ENCODE measurements around the gene UNC93B1. TPM values are rescaled to one million over a fixed set of nuclear protein-coding genes. Genes with fewer than 3 reads are reported as not detected.
A peak's percentile ranks its signal among the peaks of the same experiment; 100 is the strongest.

UNC93B1 gene
- polyA plus RNA-seq, 10 donors = 4.0 to 8.6 (median 5.4) TPM

DNA sequence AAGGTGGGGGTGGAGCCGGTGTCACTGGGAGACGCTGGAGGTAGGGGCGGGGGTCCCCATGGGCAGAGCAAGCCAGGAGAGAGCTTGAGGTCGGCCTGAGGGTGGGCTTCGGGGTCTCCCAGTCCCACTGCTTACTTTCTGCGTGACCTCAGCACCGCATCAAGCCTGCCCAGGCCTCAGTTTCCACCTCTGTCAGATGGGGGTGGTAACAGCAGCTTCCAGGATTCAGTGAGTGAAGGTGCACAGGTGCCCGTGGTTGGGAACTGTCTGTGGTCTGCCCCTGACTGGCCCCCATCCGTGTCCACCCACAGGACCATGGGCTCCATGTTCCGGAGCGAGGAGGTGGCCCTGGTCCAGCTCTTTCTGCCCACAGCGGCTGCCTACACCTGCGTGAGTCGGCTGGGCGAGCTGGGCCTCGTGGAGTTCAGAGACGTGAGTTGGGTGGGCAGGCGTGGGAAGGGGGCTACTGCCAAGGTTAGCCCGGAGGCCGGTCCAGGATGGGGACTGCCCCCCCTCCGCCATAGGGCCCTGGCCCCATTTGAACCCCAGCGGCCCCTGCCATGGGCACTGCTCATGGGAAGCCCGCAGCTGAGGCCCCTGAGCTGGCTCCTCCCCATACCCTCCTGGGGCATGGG lies 37.2 kb upstream of the UNC93B1 start:
- no peak for DNase-seq

DNA sequence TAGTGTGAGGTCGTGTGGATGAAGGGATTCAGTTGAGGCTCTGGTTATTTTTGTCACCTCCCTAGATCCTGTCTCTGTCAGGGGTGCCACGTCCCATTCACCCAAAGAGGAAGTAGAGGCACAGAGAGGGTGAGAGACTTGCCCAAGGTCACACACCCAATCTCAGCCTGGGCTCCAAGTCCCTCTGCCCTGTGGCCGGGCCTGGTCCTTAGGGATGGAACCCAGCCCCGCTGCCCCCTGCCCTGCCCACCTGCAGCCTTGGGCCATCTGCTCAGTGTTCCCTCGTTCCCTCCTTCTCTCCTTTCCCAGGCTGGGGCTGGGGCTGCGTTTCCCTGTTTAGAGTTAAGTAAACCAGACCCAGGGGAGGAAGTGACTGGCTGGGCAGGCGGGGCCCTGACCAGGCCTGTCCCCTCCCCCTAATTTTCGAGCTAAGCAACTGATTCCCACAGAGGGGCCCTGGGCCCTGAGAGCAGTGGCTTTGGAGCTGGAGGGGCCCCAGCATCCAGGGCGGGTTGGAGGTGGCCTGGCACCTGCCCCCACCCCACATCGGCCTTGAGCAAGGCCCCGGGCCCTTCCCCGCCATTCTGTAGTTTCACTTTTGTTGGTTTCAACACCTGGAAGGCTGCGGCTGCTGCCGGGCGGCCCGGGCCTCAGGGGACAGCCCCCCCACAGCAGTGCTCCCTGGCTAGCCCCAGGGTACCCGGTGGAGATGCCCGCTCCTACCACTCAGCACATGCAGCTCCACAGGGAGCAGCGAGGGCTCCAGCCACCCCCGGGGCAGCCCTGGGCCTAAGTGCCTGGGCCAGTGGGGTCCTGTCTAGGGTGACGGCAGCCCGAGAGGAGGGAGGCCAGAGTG lies 36.4 kb upstream of the UNC93B1 start:
- peak; percentile 54 to 90 (median 72) for DNase-seq

GRCh38 chr11:68039526-68040086 lies 35.7 kb upstream of the UNC93B1 start:
- peak in 1 of 3 donors; percentile 46 for DNase-seq

DNA sequence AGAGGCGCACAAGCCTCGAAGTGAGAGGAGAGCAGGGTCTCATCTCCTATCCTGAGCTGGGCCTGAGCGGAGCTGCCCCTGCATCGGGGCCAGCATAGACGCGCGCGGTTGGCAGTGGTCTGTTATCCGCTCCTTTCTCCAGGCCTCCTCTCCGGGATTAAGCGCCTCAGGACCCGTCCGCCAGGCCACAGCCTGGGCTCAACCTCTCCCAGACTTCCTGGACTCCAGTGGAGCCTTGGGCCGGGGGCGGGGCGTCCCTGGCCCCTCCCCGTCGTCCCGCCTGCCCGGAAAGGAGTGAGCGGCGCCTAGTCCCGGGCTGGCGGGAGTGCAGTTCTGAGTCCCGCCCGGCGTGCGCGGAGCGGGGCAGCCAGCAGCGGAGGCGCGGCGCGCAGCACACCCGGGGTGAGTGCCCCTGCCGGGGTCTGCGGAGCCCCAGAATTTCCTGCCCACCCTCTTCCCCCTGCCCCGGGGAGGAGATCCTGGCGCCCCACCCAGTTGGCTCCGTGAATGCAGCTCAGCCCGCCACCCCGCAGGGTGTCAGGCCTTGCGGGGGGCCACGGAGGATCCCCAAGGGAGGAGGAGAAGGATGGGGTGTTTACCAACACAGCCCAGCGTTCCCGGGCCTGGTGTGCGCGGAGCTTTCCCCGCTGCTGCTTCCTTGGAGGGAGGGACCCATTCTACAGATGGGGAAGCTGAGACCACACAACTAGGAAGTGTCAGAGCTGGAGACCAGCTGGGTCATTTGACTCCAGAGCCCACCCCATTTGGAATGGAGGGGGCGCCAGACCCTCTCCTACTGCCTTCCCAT lies 35.0 kb upstream of the UNC93B1 start, which contains the start of gene TCIRG1:
TSS of gene TCIRG1 (plus strand) at position 308 of the 808 bp plus-strand sequence. CDS start 2,247 bp downstream, outside the sequence.
- DNase-seq = peak; percentile 76 to 95 (median 90)

- DNase-seq = no peak
Measured at GRCh38 chr11:68038226-68038717, 34.4 kb upstream of the UNC93B1 start.

DNA sequence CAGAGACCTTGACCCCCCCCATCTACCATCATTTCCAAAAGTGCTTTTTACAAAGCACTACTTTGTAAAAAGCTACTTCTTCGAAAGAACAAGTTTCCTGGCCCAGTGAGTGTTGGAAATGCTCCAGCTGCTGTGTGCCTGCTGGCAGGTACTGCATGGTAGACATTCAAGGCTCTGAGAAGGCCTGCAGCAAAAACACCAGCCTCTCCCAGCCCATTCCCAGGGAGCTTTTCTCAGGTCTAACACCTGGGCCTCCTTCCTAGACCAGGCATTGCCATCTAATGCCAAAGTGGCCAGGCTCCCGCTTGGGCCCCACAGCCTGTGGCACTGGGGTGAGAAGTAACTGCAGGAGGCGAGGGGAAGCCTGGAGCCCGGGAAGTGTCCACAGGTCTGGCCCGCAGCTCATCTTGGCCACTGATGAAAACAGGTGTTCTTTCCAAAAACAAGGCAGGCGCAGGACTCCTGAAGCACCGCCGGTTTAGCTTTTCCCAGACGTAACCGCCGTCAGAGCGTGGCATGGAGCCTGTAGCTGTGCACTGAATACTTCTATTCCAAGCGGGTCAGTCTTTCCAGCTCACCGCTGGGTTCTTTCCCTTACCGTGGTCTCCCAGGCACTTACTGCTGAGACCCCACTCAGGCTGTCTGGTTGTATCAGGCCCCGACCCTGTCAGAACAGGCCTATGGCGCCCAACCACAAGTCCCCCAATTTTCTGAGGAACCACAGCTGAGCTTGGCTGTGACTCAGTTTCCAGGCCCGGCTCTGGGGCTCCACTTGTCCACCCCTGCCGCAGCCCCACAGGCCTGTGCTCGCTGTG lies 33.7 kb upstream of the UNC93B1 start:
- no peak for DNase-seq

DNA sequence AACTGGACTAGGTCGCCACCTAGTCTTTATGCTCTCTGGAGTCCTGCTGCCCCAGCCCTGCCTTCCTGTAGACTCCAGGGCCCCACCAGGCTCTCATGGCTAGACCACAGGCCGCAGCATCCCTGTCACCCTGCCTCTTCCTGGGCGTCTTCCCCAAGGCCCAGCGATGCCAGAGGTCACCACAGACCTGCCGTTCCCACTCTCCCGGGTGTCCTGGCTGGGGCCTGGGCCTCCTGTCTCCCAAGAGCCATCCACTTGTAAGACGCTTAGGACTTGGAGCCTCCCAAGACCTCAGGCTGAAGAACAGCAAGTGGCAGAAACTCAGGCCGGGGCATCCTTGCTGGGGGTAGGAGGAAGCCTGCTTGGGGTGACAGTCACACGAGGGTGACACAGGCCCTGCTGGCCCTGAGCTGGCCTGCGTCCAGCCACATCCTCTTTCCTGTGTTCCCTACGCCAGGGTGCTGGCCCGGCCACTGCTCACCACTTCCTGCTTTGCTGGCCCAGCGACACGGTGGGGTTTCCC lies 32.9 kb upstream of the UNC93B1 start:
- no peak for DNase-seq

- DNase-seq = no peak
Measured at GRCh38 chr11:68036141-68036716, 32.3 kb upstream of the UNC93B1 start.

- no peak for DNase-seq
Measured at GRCh38 chr11:68035266-68035876, 31.5 kb upstream of the UNC93B1 start.

- DNase-seq = no peak
Measured at GRCh38 chr11:68033708-68034045, 29.8 kb upstream of the UNC93B1 start.

- DNase-seq = no peak
Measured at GRCh38 chr11:68032997-68033707, 29.3 kb upstream of the UNC93B1 start.

- DNase-seq = no peak
Measured at GRCh38 chr11:68032003-68032402, 28.1 kb upstream of the UNC93B1 start.

DNA sequence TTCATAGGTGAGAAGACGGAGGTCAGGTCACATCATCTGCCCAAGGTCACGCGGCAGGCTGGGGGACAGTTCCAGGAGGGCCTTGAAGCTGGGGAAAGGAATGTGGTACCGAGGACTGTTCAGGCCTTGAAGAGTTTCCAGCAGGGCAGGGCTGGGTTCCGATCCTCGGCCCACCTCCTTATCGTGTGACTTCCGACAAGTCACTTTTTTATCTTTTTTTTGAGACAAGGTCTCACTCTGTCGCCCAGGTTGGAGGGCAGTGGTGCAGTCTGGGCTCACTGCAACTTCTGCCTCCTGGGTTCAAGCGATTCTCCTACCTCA lies 27.2 kb upstream of the UNC93B1 start:
- DNase-seq = no peak

DNA sequence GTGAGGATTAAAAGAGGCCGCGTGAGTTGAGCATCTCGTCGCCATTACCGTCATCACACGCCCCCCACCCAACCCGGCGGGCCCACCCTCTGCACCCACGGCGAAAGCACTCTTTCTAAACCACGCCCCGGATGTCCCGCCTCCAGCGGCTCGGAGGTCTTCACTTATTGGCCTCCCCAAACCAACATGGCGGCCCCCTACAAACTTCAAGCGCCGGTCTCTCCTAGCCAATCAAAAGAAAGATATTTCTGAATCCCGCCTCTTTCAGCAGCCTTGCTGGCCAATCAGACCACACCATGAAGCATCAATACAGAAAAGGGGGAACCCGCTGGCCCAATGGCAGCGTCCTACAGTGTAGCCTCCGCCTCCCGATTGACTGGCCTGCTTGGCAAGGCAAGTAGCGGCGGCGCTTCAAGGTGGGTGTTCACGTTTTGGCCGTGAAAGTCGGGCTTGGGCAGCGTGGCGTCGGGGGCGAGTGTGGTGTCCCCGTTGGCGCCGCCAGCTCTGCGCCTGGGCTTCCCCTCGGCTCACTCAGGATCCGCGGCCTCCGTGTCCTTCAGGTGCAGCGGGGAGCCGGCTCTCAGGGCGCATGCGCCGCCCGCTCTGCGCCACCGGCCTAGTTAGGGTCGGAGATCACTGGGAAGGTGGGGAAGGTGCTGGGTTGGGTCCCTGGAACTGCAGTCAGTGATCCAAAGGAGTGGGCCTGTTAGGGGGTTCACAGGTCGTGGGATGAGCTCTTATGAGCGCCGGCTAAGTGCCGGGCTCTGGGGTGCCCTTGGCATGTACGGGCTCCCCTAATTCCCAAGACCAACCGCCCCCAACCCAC lies 26.6 kb upstream of the UNC93B1 start, which contains the start of gene NDUFS8:
TSS of gene NDUFS8 (plus strand) at position 364 of the 826 bp plus-strand sequence. CDS start 1,471 bp downstream, outside the sequence.
- DNase-seq = peak; percentile 98 to 100 (median 99)

GRCh38 chr11:68028802-68029545 lies 25.1 kb upstream of the UNC93B1 start:
- no peak for DNase-seq

- no peak for DNase-seq
Measured at GRCh38 chr11:68027667-68028066, 23.8 kb upstream of the UNC93B1 start.

DNA sequence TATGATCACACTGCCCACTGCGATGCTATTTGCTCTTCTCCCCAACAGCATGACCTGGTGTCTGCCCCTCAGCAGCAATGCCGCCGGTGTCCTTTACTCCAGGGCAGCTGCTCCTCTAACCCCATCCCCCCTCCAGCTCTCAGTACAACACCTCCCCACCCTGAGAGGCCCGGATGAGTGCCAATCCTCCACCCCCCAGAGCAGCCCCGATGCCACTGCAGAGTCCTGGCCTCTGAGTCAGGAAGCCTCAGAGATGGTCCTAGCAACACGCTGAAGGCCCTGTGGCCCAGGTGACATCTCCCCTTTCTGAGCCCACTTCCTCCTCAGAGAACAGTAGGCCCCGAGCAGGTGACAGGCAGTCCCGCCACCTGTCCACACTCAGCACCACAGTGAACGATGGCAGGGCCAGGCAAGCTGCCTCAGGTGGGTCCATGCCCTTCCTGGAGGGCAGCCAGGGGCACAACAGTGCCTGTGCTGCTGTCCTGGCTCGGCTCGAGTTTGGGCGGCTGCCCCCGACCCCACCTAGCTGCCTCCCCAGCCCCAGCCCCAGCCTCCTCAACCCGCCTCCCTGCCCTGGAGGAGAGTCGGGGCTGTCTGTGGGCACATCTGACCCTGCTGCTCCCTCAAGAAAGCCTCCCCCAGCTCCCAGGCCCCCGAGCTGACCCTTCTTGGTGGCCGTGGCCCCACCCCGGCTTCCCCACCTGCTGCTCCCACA lies 22.7 kb upstream of the UNC93B1 start:
- DNase-seq = no peak
